ENCODE data around the gene ARHGAP30.
"Not testable (repeated sequence)": the region's sequence is repeated elsewhere in the genome, so short reads cannot be mapped to it uniquely, and the experiment has no call there.

Gene ARHGAP30

GRCh38 chr1:161037661-161038522, 31.8 kb downstream of the ARHGAP30 start:
- FAIRE-seq = no peak

DNA sequence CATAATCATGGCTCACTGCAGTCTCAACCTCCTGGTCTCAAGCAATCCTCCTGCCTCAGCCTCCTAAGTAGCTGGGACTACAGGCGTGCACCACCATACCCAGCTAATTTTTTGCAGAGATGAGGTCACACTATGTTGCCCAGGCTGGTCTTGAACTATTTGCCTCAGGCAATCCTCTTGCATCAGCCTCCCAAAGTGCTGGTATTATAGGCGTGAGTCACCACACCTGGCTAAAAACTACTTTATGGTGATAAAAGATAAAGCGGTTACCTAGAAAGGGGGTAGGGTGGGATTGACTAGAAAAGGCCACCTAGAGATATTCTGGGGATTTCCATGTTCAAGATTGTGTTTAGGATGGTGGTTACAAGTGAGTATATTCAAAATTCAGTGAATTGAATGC, 35.9 kb downstream of the ARHGAP30 start:
- FAIRE-seq = no peak

GRCh38 chr1:161032409-161032808, 37.3 kb downstream of the ARHGAP30 start:
- FAIRE-seq = no peak

DNA sequence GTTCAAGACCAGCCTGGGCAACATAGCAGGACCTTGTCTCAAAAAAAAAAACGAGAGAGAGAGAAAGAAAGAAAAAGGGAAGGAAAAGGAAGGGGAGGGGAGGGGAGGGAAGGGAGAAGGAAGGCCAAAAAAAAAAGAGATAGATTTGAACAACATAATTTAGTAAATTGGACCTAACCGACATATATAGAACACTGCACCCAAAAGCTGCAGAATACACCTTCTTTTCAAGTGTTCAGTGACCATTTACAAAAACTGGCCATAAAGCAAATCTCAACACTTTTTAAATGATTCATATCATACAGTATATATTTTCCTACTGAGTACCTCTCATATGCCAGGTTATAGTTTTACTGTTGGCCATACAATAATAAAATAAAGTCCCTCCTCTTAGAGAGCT, 37.8 kb downstream of the ARHGAP30 start:
- no peak for FAIRE-seq

- not testable (repeated sequence) for FAIRE-seq
Measured at GRCh38 chr1:161029466-161029865, 40.2 kb downstream of the ARHGAP30 start.

GRCh38 chr1:161026954-161027353, 42.7 kb downstream of the ARHGAP30 start:
- FAIRE-seq = not testable (repeated sequence)

- FAIRE-seq = not testable (repeated sequence)
Measured at GRCh38 chr1:161022432-161022831, 47.3 kb downstream of the ARHGAP30 start.

GRCh38 chr1:161021970-161022353, 47.7 kb downstream of the ARHGAP30 start:
- FAIRE-seq = no peak

GRCh38 chr1:161021165-161021969, 48.3 kb downstream of the ARHGAP30 start:
- peak; percentile 85 for FAIRE-seq

- FAIRE-seq = no peak
Measured at GRCh38 chr1:161020509-161021164, 49.1 kb downstream of the ARHGAP30 start, which contains the start of gene F11R. TSS of gene F11R (minus strand) at chr1:161021152. CDS start at chr1:161021073, 79 bp downstream.

GRCh38 chr1:161019751-161020495, 49.8 kb downstream of the ARHGAP30 start:
- FAIRE-seq = no peak

DNA sequence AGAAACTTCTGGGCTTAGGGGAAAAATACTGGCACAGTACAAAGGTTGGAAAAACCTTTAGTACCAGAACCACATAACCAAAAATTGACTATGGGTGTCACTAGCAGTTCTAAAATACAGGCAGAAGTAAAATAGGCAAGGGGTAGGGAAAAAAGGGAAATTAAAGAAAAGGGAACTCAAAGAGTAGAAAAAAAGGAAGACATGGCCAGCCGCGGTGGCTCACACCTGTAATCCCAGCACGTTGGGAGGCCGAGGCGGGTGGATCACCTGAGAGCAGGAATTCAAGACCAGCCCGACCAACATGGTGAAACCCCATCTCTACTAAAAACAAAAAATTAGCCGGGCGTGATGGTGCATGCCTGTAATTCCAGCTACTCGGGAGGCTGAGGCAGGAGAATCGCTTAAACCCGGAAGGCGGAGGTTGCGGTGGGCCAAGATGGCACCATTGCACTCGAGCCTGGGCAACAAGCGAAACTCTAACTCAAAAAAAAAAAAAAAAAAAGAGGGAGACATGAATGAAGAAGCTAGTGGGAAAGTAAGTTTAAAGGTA, 50.5 kb downstream of the ARHGAP30 start:
- not testable (repeated sequence) for FAIRE-seq

DNA sequence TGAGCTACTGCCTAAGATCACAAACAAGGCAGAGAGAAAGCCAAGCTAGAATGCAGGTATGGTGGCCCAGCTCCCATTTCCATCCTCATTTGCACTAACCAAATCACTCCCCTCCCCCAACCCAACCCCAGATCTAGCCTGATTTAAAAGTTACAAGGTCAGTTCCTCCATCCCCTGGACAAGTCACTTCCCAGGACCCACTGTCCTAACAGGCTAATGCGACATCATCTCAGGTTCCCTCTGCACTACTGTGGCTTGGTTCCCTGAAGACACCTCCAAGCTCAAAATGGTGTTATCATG, 51.1 kb downstream of the ARHGAP30 start:
- FAIRE-seq = no peak

DNA sequence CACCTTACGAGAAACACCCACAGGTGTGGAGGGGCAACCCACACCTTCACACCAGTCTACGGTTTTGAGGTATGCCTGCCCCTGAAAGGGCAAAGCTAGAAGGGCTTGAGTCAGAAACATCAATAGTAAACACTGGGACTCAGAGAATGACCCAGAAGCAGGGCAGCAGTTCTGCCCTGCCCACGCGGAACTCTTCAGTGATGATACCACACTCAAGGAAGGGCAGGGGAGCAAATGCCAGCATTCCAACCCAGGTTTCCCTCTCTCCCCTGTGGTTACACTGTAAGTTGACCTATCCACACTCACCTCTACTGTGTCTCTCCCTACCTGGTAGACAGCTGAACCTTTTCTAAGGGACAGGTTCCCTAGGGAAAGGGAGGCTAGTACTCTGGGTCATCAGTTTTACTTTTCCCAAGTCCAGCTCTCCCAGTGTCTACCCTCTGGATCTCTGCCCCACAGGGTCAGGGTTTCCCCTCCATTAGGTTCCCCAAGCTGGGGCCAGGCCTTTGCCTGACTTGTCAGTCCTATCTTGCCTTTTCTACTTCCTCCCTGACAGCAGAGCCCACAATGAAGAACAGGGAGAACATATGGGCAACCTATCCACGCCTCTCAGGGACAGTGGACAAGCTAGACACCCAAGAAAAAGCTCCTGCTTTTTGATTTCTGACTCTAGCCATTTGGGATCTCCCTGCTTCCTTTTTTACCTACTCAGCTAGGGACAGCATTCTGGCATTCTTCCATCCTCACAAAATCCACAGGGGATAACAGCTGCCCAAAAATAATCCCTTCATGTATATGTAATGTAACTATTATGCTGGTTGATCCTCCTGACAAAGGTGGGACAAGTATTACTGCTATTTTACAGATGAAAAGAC, 51.7 kb downstream of the ARHGAP30 start:
- FAIRE-seq = no peak

GRCh38 chr1:161017181-161017580, 52.5 kb downstream of the ARHGAP30 start:
- FAIRE-seq = not testable (repeated sequence)

DNA sequence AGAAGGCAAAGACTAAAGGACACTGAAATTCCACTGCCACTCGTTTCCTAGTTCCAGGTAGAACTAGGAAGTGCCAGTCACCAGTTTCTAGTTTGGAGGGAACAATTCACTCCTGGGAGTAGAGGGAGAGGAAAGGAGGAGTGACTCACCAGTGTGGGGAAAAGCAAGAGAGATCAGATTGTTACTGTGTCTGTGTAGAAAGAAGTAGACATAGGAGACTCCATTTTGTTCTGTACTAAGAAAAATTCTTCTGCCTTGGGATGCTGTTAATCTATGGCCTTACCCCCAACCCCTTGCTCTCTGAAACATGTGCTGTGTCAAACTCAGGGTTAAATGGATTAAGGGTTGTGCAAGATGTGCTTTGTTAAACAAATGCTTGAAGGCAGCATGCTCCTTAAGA, 53.0 kb downstream of the ARHGAP30 start:
- not testable (repeated sequence) for FAIRE-seq

DNA sequence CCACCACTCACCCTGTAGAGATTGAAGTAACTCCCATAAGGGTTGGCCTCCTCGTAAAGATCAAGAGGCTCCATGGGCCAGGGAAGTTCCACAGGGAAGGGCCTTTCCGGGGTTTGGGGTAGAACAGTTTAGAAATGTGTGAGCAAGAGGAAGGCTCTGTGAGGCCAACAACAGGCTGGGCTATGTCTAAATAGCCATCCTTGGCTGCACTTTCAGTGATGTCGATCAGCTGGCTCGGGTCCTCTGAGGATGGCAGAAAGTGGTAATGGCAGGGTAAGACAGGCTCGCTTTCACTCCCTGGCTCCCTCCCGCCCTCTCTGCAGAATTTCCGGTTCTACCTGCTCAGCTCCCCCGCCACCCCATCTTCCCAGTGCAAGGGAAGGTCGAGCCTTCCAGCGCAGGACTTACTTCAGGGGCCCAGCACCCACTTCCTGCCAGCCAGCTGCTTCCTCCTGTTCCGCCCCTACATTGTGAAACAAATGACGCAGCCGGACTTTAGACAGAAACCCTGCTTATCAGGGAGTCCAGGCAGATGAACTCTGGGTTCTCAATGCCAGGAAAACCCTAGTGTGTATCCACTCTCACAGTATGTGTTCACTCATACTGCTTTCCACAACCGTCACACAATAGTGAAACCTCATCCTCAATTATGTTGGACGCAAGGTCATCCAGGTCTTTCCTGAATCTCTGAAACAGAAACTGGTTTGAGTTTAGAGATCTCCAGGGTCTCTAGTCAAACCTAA, 56.0 kb downstream of the ARHGAP30 start:
- no peak for FAIRE-seq

DNA sequence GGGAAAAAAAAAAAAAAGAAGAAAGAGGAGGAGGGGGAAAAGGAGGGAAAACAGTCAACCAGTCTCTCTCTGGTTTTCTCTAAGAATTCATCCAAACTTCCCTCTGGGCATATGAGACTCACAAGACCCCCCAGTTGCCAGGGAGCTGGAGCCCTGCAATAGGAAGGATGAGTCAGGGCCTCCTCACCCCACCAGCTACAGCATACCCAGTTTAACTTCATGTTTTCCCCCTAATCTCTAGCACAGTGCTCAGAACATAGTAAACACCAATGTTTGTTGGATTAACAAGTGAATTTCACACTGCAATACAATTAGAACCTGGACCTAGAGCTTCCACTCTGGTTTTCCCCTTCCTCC, 56.6 kb downstream of the ARHGAP30 start:
- FAIRE-seq = no peak

DNA sequence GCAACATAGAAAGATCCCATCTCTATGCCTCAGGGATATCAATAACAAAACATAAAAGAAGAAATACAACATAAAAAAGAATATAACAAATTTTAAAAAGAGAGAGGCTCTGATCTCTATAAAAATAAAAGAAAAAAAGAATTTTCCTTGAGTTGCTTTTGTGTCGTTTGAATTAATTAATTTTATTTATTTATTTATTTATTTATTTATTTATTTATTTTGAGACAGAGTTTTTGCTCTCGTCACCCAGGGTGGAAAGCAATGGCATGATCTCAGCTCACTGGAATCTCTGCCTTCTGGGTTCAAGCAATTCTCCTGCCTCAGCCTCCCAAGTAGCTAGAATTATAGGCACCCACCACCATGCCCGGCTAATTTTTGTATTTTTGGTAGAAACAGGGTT, 57.3 kb downstream of the ARHGAP30 start:
- no peak for FAIRE-seq

GRCh38 chr1:161009602-161010211, 60.0 kb downstream of the ARHGAP30 start:
- no peak for FAIRE-seq

All from islet of Langerhans (tissue), 1 donor.